HL-60 (cell line): ENCODE data around the gene C11orf16.

ENCODE experiments used
- DNase-seq, 2 experiments: peaks; one replicate each; pipeline ENCODE4 v3.0.0-alpha.2; 2010 to 2020; ENCODE audit warnings: low read depth in 1 of 2, low spot score in 1 of 2
- H3K27ac ChIP-seq: fragments of 250-450 bp; sonication (Bioruptor Pico); replicated peaks from 2 replicates; pipeline ENCODE4 v1.5.1; 2020; ENCODE audit warnings: mild to moderate bottlenecking, moderate library complexity
- H3K27me3 ChIP-seq: fragments of 250-450 bp; sonication (Bioruptor Pico); 2 replicates; pipeline ENCODE4 v1.5.1; 2021; ENCODE audit warnings: mild to moderate bottlenecking, moderate library complexity; ENCODE audit not compliant: insufficient read depth, poor library complexity, severe bottlenecking
- H3K4me3 ChIP-seq: replicated peaks from 2 replicates; pipeline ENCODE4 v1.5.1; 2011; ENCODE audit warnings: mild to moderate bottlenecking, control low read depth, low read length; ENCODE audit not compliant: insufficient read depth
- GABPA ChIP-seq: IDR thresholded peaks from 2 replicates; pipeline ENCODE4 v1.6.1; 2012; ENCODE audit warnings: low read depth
- POLR2AphosphoS5 ChIP-seq: IDR thresholded peaks from 2 replicates; pipeline ENCODE4 v1.6.1; 2012; ENCODE audit warnings: low read depth
- REST ChIP-seq: IDR thresholded peaks from 2 replicates; pipeline ENCODE4 v1.6.1; 2012; ENCODE audit warnings: low read depth; ENCODE audit not compliant: insufficient replicate concordance
- SPI1 ChIP-seq: IDR thresholded peaks from 2 replicates; pipeline ENCODE4 v1.6.1; 2012; ENCODE audit warnings: low read depth, mild to moderate bottlenecking, borderline replicate concordance
- TF ChIP-seq, protein P1 (sequence below): IDR thresholded peaks from one replicate; pipeline ENCODE4 v1.5.1; 2011; ENCODE audit warnings: low read length, control low read depth, inconsistent platforms; ENCODE audit not compliant: insufficient read depth

The C11orf16 gene

DNA sequence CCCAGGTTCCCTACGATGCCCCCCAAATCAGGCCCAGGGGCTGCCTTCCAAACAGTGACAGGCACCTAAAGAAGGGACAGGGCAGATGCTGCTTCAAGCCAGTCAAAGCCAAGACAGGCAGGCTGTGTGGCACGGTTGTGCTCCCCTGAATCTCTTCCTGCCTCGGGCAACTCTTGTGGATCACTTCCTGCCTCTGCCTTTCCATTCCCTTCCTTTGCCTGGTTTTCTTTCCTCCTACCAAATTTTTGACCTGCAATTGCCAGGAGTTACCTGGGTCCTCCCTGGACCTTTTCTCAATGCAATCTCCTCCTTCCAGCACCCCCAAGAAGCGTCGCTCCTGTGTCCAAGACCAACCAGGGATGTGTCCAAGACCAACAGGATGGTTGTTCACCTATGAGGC lies 5.5 kb downstream of the C11orf16 start:
- TF ChIP-seq POLR2AphosphoS5 (no peak), GABPA (no peak), SPI1 (no peak), REST (no peak)
- TF ChIP-seq, protein P1, sequence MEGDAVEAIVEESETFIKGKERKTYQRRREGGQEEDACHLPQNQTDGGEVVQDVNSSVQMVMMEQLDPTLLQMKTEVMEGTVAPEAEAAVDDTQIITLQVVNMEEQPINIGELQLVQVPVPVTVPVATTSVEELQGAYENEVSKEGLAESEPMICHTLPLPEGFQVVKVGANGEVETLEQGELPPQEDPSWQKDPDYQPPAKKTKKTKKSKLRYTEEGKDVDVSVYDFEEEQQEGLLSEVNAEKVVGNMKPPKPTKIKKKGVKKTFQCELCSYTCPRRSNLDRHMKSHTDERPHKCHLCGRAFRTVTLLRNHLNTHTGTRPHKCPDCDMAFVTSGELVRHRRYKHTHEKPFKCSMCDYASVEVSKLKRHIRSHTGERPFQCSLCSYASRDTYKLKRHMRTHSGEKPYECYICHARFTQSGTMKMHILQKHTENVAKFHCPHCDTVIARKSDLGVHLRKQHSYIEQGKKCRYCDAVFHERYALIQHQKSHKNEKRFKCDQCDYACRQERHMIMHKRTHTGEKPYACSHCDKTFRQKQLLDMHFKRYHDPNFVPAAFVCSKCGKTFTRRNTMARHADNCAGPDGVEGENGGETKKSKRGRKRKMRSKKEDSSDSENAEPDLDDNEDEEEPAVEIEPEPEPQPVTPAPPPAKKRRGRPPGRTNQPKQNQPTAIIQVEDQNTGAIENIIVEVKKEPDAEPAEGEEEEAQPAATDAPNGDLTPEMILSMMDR: no peak
- no peaks in the 10 kb centered on the region for H3K27me3 ChIP-seq

DNA sequence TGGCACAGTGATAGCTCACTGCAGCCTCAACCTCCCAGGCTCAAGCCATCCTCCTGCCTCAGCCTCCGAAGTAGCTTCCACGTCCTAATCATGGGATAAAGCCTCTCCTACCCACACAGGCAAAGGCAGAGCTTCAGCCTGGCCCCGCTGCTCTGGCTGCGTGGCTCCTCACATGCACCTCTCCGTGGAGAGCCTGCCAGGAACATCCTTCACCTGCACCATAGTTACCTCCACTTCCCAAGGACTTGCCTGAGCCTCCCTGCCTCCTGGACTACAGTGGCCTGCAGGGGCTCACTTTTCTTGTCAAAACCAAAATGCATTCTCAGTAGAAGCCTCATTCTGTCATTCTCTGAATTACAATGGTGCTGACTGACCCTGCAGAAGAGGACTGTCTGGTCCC lies 6.5 kb downstream of the C11orf16 start:
- H3K27me3 ChIP-seq: no peaks in the 10 kb centered on the region
- no peak for DNase-seq
- TF ChIP-seq POLR2AphosphoS5: no peak
- TF ChIP-seq SPI1: no peak
- TF ChIP-seq REST: no peak
- TF ChIP-seq, protein P1: no peak
- TF ChIP-seq GABPA: no peak
- no peak overlapping the region for H3K27ac ChIP-seq
- H3K4me3 ChIP-seq: no peak overlapping the region

More for the DNA sequence above, 5.5 kb downstream of the C11orf16 start:
- no peak for DNase-seq
- H3K4me3 ChIP-seq: no peak overlapping the region
- H3K27ac ChIP-seq: no peak overlapping the region

DNA sequence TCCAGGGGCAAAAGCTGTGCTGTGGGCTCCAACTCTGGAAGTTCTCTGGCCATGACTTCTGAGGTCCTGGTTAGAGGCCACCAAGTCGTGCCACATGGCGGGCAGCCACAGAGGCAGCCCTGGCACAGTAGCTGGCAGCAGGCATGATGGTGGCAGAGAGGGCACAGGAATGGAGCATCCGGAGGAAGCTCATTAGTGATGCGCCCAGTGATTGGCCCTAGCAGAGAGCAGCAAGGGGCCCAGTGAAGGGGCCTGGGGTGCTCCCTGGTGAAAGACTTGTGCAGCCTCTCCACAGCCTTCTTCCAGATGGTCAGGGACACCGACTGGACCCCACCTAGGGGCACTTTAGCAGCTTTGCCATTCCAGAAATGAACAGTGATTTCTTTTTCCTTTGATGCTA lies 7.0 kb downstream of the C11orf16 start:
- Histone ChIP-seq H3K27ac (no peak overlapping the region), H3K4me3 (no peak overlapping the region), H3K27me3 (no peaks in the 10 kb centered on the region)
- TF ChIP-seq SPI1 (no peak), POLR2AphosphoS5 (no peak), REST (no peak), GABPA (no peak)
- TF ChIP-seq, protein P1: no peak
- DNase-seq: no peak
